Measurements from ENCODE around the gene PARD3.

DNA sequence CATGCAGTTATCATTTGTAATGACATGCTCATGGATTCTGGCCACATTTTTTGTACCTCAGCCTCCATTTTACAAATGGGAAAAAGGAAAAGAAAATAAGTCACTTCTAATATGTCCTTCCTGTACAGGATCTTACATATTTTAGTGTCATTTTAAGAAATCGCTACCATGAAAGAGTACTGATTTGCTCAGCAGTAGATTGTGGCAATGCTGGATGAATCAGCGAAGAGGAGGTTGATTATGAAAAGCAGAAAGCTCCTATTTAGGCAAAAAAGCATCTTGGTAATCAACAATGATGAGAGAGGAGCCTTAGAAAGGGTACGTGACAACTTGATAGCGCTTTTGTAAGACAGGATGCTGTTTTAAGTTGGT lies 522.9 kb downstream of the PARD3 start:
- TF ChIP-seq POLR2A (IDR thresholded peaks at IDR 0.05), result no peak
- TF ChIP-seq POLR2AphosphoS5 (IDR thresholded peaks at IDR 0.05), result no peak
- TF ChIP-seq, protein P1, sequence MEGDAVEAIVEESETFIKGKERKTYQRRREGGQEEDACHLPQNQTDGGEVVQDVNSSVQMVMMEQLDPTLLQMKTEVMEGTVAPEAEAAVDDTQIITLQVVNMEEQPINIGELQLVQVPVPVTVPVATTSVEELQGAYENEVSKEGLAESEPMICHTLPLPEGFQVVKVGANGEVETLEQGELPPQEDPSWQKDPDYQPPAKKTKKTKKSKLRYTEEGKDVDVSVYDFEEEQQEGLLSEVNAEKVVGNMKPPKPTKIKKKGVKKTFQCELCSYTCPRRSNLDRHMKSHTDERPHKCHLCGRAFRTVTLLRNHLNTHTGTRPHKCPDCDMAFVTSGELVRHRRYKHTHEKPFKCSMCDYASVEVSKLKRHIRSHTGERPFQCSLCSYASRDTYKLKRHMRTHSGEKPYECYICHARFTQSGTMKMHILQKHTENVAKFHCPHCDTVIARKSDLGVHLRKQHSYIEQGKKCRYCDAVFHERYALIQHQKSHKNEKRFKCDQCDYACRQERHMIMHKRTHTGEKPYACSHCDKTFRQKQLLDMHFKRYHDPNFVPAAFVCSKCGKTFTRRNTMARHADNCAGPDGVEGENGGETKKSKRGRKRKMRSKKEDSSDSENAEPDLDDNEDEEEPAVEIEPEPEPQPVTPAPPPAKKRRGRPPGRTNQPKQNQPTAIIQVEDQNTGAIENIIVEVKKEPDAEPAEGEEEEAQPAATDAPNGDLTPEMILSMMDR (IDR thresholded peaks at IDR 0.05), result no peak
